A549 (cell line): ENCODE data around the gene TCF20. TPM values are rescaled to one million over a fixed set of nuclear protein-coding genes. Genes with fewer than 3 reads are reported as not detected.

ENCODE experiments used
- ATAC-seq, 2 experiments: fragments of 200-7000 bp in 1 of 2; fragments of >200 bp in 1 of 2; cut with Nextera tagmentation in 1 of 2; cut with Tn5 transposase in 1 of 2; 3 replicates each; pipeline versions ENCODE4 v1.8.0 to v1.9.1; 2018 to 2020; ENCODE audit warnings: mild to moderate bottlenecking in 1 of 2, moderate library complexity in 1 of 2
- CTCF ChIA-PET: fragments of 300-600 bp; sonication (Branson Sonifier 250); formaldehyde crosslinking; extraction: SDS; loops from one replicate; lab custom pipeline; 2021; ENCODE audit warnings: antibody characterized with exemption, inconsistent platforms; lab: Yijun Ruan, JAX
- POLR2A ChIA-PET: fragments of 350-600 bp; formaldehyde crosslinking; extraction: SDS; loops from one replicate; lab custom pipeline; 2021; ENCODE audit warnings: antibody characterized with exemption, inconsistent platforms; lab: Yijun Ruan, JAX
- DNase-seq, 2 experiments: peaks; one replicate each; pipeline versions ENCODE4 v3.0.0 to v3.0.0-alpha.2; 2011 to 2016; ENCODE audit warnings: low read depth in 1 of 2, low spot score in 1 of 2
- FAIRE-seq: peaks from 2 replicates; lab custom pipeline; 2011; peaks lifted over from hg19 to GRCh38; lab: Jason Lieb, UNC
- H3K27ac ChIP-seq, 2 experiments: fragments of >200 bp; sonication (Bioruptor Twin); formaldehyde crosslinking; 3 replicates each; pipeline ENCODE4 v1.5.1; 2016 to 2017
- H3K4me1 ChIP-seq: fragments of >200 bp; sonication (Bioruptor Twin); formaldehyde crosslinking; 3 replicates; pipeline ENCODE4 v1.6.1; 2016
- H3K4me2 ChIP-seq: fragments of >200 bp; sonication (Bioruptor Twin); formaldehyde crosslinking; 3 replicates; pipeline ENCODE4 v1.6.1; 2016
- H3K4me3 ChIP-seq: fragments of >200 bp; sonication (Bioruptor Twin); formaldehyde crosslinking; 3 replicates; pipeline ENCODE4 v1.5.1; 2016
- H3K9me3 ChIP-seq: fragments of >200 bp; sonication (Bioruptor Twin); formaldehyde crosslinking; 3 replicates; pipeline ENCODE4 v1.6.1; 2016
- CBX8 ChIP-seq: fragments of 200-600 bp; sonication (generic); IDR thresholded peaks from 2 replicates; pipeline ENCODE4 v1.6.1; 2016
- CEBPB ChIP-seq, 2 experiments: fragments of >200 bp in 1 of 2; sonication (Bioruptor Twin) in 1 of 2; formaldehyde crosslinking in 1 of 2; IDR thresholded peaks; 2 replicates each; pipeline ENCODE4 v1.6.1; 2012 to 2016
- CHD4 ChIP-seq: fragments of 200-600 bp; sonication (generic); IDR thresholded peaks from 2 replicates; pipeline ENCODE4 v1.6.1; 2016; ENCODE audit warnings: antibody characterized with exemption, mild to moderate bottlenecking, borderline replicate concordance
- EHF ChIP-seq: fragments of 250-450 bp; sonication (Bioruptor Pico); IDR thresholded peaks from 2 replicates; pipeline ENCODE4 v1.5.0; 2020; ENCODE audit warnings: mild to moderate bottlenecking
- FOSB ChIP-seq: fragments of 250-450 bp; sonication (Bioruptor Pico); IDR thresholded peaks from 2 replicates; pipeline ENCODE4 v1.5.0; 2020; ENCODE audit warnings: mild to moderate bottlenecking, moderate library complexity
- HDAC2 ChIP-seq: fragments of 200-600 bp; sonication (generic); IDR thresholded peaks from 2 replicates; pipeline ENCODE4 v1.6.1; 2016
- HOXA7 ChIP-seq: fragments of 250-450 bp; sonication (Bioruptor Pico); IDR thresholded peaks from 2 replicates; pipeline ENCODE4 v1.5.0; 2020; ENCODE audit warnings: mild to moderate bottlenecking, moderate library complexity
- HOXB13 ChIP-seq: fragments of 250-450 bp; sonication (Bioruptor Pico); IDR thresholded peaks from 2 replicates; pipeline ENCODE4 v1.5.0; 2020; ENCODE audit warnings: low read depth, mild to moderate bottlenecking, moderate library complexity
- JUNB ChIP-seq: fragments of >200 bp; sonication (Bioruptor Twin); formaldehyde crosslinking; IDR thresholded peaks from 2 replicates; pipeline ENCODE4 v1.6.1; 2016
- KDM5A ChIP-seq: fragments of 200-600 bp; sonication (generic); IDR thresholded peaks from 2 replicates; pipeline ENCODE4 v1.6.1; 2016; ENCODE audit warnings: antibody characterized with exemption, mild to moderate bottlenecking
- MAFK ChIP-seq: fragments of 450-650 bp; IDR thresholded peaks from 2 replicates; pipeline ENCODE4 v1.6.1; 2014; ENCODE audit not compliant: partially characterized antibody
- MAZ ChIP-seq: fragments of 150-350 bp; IDR thresholded peaks from 2 replicates; pipeline ENCODE4 v1.6.1; 2014; ENCODE audit warnings: antibody characterized with exemption, low read depth, low read length, borderline replicate concordance
- MYC ChIP-seq: IDR thresholded peaks from 2 replicates; pipeline ENCODE4 v1.6.1; 2012; ENCODE audit warnings: mild to moderate bottlenecking, inconsistent platforms, low read length, improper control_type of control experiment, borderline replicate concordance
- NFE2L2 ChIP-seq: fragments of 150-350 bp; conservative IDR thresholded peaks from 2 replicates; pipeline ENCODE4 v1.6.1; 2014; ENCODE audit warnings: low read length
- NPAS2 ChIP-seq: fragments of 250-450 bp; sonication (Bioruptor Pico); IDR thresholded peaks from 2 replicates; pipeline ENCODE4 v1.8.0; 2022; ENCODE audit warnings: mild to moderate bottlenecking, moderate library complexity, borderline replicate concordance
- RAD21 ChIP-seq, 2 experiments: fragments of >200 bp in 1 of 2; sonication (Bioruptor Twin) in 1 of 2; formaldehyde crosslinking in 1 of 2; IDR thresholded peaks in 1 of 2; conservative IDR thresholded peaks in 1 of 2; 2 replicates in 1 of 2; 3 replicates in 1 of 2; pipeline ENCODE4 v1.6.1; 2012 to 2018; ENCODE audit warnings: inconsistent platforms in 1 of 2
- RARB ChIP-seq: fragments of 250-450 bp; sonication (Bioruptor Pico); IDR thresholded peaks from 2 replicates; pipeline ENCODE4 v1.8.0; 2021; ENCODE audit warnings: mild to moderate bottlenecking, moderate library complexity
- RNF2 ChIP-seq: fragments of 200-600 bp; sonication (generic); IDR thresholded peaks from 2 replicates; pipeline ENCODE4 v1.6.1; 2016; ENCODE audit warnings: low read depth, mild to moderate bottlenecking, antibody characterized with exemption, moderate library complexity, borderline replicate concordance
- TFCP2L1 ChIP-seq: fragments of 250-450 bp; sonication (Bioruptor Pico); IDR thresholded peaks from 2 replicates; pipeline ENCODE4 v1.5.0; 2021; ENCODE audit warnings: mild to moderate bottlenecking
- TP53 ChIP-seq: fragments of 250-450 bp; sonication (Bioruptor Pico); IDR thresholded peaks from 2 replicates; pipeline ENCODE4 v1.5.0; 2021; ENCODE audit warnings: mild to moderate bottlenecking, moderate library complexity
- ZC3H11A ChIP-seq: fragments of 450-650 bp; IDR thresholded peaks from 2 replicates; pipeline ENCODE4 v1.6.1; 2014; ENCODE audit warnings: antibody characterized with exemption, mild to moderate bottlenecking
- WGBS: methylation state at CpG from one replicate; pipeline ENCODE4 v1.1.6; 2017; ENCODE audit errors: missing lambda C conversion rate; 5-methylcytosine and 5-hydroxymethylcytosine counted together
- polyA plus RNA-seq, 4 experiments: library from polyadenylated mRNA; depleted of rRNA in 3 of 4; stranded (reverse); fragments of >200 nt; fragmentation: RNase III in 1 of 4; extraction: RNeasy Plus Mini Kit Qiagen cat#74134 plus additional on column Dnase treatment in 1 of 4; gene quantifications; 2 replicates in 3 of 4; 3 replicates in 1 of 4; pipeline ENCODE4 v1.2.3, GENCODE V29; 2011 to 2017
- TF ChIP-seq, protein P1 (sequence below): IDR thresholded peaks from 2 replicates; pipeline ENCODE4 v1.6.1; 2012; ENCODE audit warnings: low read depth, borderline replicate concordance
- TF ChIP-seq, protein P2 (sequence below): IDR thresholded peaks from 2 replicates; pipeline ENCODE4 v1.6.1; 2012
- TF ChIP-seq, protein P3 (sequence below): fragments of >200 bp; sonication (Bioruptor Twin); formaldehyde crosslinking; IDR thresholded peaks from 3 replicates; pipeline ENCODE4 v1.5.1; 2016
- TF ChIP-seq, protein P4 (sequence below): fragments of 250-450 bp; sonication (Bioruptor Pico); IDR thresholded peaks from 2 replicates; pipeline ENCODE4 v1.5.0; 2021; ENCODE audit warnings: mild to moderate bottlenecking, moderate library complexity, borderline replicate concordance
- TF ChIP-seq, protein P5 (sequence below): fragments of 450-650 bp; IDR thresholded peaks from 2 replicates; pipeline ENCODE4 v1.6.1; 2014; ENCODE audit warnings: antibody characterized with exemption

TCF20 gene
- polyA plus RNA-seq, 2 of the 4 experiments (the other 2 are of a cell fraction): 11.9 to 16.5 TPM

DNA sequence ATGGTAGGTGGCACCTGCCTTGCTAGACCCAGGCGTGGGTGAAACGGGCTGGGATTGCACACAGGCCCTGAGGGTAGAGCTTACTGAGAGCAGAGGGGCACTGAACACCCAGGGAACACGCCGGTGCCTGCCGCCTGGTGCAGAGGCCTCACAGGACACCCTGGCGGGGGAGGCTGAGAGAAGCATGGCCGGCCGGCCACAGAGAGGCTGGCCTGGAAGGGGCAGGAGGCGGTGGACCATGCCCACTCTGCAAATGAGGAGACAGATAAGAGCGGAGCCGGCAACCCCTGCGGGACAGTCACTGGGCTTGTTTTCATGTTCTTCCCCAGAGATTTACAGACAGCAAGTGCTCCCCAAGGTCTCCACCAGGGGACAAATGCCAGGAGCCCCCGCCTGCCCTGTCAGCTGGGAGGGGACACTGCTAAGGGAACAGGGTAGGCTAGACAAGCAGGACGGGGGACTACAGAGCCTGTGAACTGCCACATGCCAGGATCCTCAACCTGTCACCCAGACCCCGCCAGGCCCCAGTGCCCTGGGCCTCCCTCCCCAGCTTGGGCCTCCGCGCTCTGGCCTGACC is 38.5 kb upstream of the TCF20 start:
- TF ChIP-seq, protein P1, sequence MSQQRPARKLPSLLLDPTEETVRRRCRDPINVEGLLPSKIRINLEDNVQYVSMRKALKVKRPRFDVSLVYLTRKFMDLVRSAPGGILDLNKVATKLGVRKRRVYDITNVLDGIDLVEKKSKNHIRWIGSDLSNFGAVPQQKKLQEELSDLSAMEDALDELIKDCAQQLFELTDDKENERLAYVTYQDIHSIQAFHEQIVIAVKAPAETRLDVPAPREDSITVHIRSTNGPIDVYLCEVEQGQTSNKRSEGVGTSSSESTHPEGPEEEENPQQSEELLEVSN: no peak
- no peak for TF ChIP-seq MAFK
- TF ChIP-seq EHF (CRISPR knock-in tag): no peak
- TF ChIP-seq TFCP2L1 (CRISPR knock-in tag): no peak
- no peak for TF ChIP-seq MYC
- no peak for TF ChIP-seq RNF2
- TF ChIP-seq KDM5A: no peak
- TF ChIP-seq, all 56 proteins: peak for 0
- ChIA-PET POLR2A (no interaction called here), CTCF (no interaction called here)
- WGBS: 84% methylated on average over 11 of the region's 17 CpGs
- no peak for FAIRE-seq
- DNase-seq: no peak
- no peaks in the 10 kb centered on the region for H3K9me3 ChIP-seq
- H3K4me2 ChIP-seq: no peak overlapping the region
- peaks cover 10% of the 10 kb centered on the region for H3K4me1 ChIP-seq
- H3K4me3 ChIP-seq: no peak overlapping the region
- H3K27ac ChIP-seq: no peak overlapping the region
- ATAC-seq: no peak

DNA sequence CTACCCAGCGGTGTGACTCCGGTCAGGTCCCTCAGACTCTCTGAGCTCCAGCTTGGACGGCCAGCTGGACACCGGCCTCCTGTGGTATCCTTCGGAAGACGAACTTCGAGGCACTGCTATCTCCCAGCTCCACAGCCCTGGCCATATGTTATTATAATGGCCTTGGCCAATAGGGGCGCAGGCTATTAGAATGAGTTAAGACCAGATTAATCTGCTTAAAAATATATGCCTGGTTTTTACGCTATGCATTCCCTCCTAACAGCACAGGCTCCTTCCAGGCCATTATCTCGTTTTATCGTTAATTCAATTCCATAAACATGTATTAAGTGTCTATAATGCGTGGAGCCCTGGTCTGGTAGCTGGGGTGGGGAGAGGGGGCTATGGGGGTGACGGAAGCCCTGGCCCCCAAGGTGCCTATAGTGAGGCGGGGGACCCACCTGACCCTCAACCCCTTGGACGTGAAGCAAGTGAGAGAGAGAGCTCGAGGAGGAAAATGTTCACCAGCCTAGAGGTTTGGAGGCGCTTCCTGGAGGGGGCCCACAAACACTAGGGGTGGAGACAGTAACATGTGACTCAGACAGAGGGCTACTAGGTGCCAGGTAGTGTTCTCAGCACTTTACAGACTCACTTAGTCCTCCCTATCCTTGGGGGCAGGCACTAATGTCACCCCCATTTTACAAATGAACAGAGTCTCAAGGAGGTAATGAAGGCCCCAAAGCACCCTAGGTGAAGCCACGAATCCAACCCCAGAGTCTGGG is 37.5 kb upstream of the TCF20 start:
- CTCF ChIA-PET: interaction anchor here (1.3 kb wide), 1 partner anchor 11 kb away, joined by 6 read pairs; no protein-coding TSS in a partner anchor
- ATAC-seq (no peak), DNase-seq (no peak), FAIRE-seq (no peak)
- Histone ChIP-seq H3K9me3 (no peaks in the 10 kb centered on the region), H3K27ac (no peak overlapping the region), H3K4me1 (peaks cover under 1% of the 10 kb centered on the region; the same call in 2 of the 3 replicates), H3K4me2 (no peak overlapping the region), H3K4me3 (no peak overlapping the region)
- POLR2A ChIA-PET: no interaction called here
- TF ChIP-seq MAFK: no peak
- TF ChIP-seq FOSB (CRISPR knock-in tag): no peak
- TF ChIP-seq HOXA7 (CRISPR knock-in tag): no peak
- TF ChIP-seq CHD4: no peak
- WGBS: 89% methylated on average over 18 of the region's 18 CpGs

DNA sequence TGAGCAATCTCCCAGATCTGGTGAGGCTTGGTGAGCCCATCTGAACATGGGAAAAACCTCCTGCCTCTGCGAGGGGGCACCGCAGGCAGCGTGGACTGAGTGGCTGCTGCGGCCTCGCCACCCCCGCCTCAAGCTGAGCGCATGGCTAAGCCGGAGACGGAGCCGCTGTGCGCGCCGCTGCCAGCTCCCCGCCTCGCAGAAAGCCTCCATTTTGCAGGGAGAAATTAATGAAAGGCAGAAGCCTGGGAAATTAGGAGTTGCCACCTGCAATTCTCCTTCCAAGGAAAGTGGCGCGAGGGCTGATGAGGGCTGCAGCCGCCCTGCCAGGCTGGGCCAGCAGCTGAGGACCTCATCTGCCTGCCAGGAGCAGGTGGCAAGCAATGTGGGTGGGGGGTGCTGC is 35.6 kb upstream of the TCF20 start:
- no peak for ATAC-seq
- FAIRE-seq: no peak
- no peak for DNase-seq

DNA sequence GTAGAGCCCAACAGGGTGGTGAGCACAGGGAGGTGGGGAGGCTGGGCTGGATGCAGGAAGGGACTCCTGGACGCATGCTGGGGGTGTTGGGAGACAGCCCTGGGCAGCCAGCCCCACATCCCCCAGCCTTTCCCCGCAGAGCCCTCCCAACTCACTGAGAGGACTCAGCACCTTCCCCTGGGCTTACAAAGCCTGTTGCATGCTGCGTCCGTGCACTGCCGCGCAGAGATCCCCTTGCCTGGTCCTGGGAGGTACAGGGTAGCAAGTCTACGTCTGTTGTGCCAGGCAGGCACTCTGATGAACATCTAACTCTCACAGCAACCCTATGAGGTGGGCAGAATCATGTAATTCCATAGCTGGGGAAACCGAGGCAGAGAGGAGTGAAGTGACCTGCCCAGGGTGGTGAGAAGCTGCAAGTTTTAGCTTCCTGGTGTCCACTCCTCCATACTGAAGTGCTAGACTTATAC is 33.9 kb upstream of the TCF20 start:
- DNase-seq (no peak), FAIRE-seq (no peak), ATAC-seq (no peak)
- H3K4me2 ChIP-seq: no peak overlapping the region
- POLR2A ChIA-PET: no interaction called here
- CTCF ChIA-PET: interaction anchor here (0.5 to 1.8 kb wide), 5 partner anchors 9 to 135 kb away, joined by 3 to 5 read pairs (median 3); no protein-coding TSS in a partner anchor
- WGBS: 60% methylated on average over 4 of the region's 8 CpGs
- no peak overlapping the region for H3K27ac ChIP-seq
- H3K9me3 ChIP-seq: no peaks in the 10 kb centered on the region
- H3K4me3 ChIP-seq: no peak overlapping the region
- peaks cover 5% of the 10 kb centered on the region; the same call in 1 of the 3 replicates for H3K4me1 ChIP-seq
- TF ChIP-seq CEBPB (IDR thresholded peaks at IDR 0.05): no peak
- TF ChIP-seq, protein P2, sequence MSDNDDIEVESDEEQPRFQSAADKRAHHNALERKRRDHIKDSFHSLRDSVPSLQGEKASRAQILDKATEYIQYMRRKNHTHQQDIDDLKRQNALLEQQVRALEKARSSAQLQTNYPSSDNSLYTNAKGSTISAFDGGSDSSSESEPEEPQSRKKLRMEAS: no peak
- no peak for TF ChIP-seq CBX8
- TF ChIP-seq, protein P3, sequence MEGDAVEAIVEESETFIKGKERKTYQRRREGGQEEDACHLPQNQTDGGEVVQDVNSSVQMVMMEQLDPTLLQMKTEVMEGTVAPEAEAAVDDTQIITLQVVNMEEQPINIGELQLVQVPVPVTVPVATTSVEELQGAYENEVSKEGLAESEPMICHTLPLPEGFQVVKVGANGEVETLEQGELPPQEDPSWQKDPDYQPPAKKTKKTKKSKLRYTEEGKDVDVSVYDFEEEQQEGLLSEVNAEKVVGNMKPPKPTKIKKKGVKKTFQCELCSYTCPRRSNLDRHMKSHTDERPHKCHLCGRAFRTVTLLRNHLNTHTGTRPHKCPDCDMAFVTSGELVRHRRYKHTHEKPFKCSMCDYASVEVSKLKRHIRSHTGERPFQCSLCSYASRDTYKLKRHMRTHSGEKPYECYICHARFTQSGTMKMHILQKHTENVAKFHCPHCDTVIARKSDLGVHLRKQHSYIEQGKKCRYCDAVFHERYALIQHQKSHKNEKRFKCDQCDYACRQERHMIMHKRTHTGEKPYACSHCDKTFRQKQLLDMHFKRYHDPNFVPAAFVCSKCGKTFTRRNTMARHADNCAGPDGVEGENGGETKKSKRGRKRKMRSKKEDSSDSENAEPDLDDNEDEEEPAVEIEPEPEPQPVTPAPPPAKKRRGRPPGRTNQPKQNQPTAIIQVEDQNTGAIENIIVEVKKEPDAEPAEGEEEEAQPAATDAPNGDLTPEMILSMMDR: no peak
- no peak for TF ChIP-seq HOXA7 (CRISPR knock-in tag)
- TF ChIP-seq, protein P4, sequence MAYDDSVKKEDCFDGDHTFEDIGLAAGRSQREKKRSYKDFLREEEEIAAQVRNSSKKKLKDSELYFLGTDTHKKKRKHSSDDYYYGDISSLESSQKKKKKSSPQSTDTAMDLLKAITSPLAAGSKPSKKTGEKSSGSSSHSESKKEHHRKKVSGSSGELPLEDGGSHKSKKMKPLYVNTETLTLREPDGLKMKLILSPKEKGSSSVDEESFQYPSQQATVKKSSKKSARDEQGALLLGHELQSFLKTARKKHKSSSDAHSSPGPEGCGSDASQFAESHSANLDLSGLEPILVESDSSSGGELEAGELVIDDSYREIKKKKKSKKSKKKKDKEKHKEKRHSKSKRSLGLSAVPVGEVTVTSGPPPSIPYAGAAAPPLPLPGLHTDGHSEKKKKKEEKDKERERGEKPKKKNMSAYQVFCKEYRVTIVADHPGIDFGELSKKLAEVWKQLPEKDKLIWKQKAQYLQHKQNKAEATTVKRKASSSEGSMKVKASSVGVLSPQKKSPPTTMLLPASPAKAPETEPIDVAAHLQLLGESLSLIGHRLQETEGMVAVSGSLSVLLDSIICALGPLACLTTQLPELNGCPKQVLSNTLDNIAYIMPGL (CRISPR knock-in tag): no peak

More for the DNA sequence above, 35.6 kb upstream of the TCF20 start:
- Histone ChIP-seq H3K4me2 (no peak overlapping the region), H3K9me3 (no peaks in the 10 kb centered on the region), H3K4me1 (no peaks in the 10 kb centered on the region; the same call in 2 of the 3 replicates), H3K27ac (no peak overlapping the region), H3K4me3 (no peak overlapping the region)
- WGBS: 80% methylated on average over 2 of the region's 18 CpGs
- ChIA-PET CTCF (no interaction called here), POLR2A (no interaction called here)
- no peak for TF ChIP-seq CBX8
- no peak for TF ChIP-seq ZC3H11A
- TF ChIP-seq MAZ: no peak
- TF ChIP-seq HDAC2: no peak
- no peak for TF ChIP-seq RAD21 (conservative IDR thresholded peaks at IDR 0.05 in 1 of 2, IDR thresholded peaks at IDR 0.05 in 1 of 2)
- TF ChIP-seq, protein P5, sequence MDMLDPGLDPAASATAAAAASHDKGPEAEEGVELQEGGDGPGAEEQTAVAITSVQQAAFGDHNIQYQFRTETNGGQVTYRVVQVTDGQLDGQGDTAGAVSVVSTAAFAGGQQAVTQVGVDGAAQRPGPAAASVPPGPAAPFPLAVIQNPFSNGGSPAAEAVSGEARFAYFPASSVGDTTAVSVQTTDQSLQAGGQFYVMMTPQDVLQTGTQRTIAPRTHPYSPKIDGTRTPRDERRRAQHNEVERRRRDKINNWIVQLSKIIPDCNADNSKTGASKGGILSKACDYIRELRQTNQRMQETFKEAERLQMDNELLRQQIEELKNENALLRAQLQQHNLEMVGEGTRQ: no peak
- TF ChIP-seq NPAS2 (CRISPR knock-in tag): no peak
- no peak for TF ChIP-seq NFE2L2
- no peak for TF ChIP-seq TP53 (CRISPR knock-in tag)
- no peak for TF ChIP-seq JUNB
- no peak for TF ChIP-seq RARB (CRISPR knock-in tag)
- TF ChIP-seq HOXB13 (CRISPR knock-in tag): no peak
- TF ChIP-seq CEBPB (IDR thresholded peaks at IDR 0.05): no peak
